HG02763 (cell line): ENCODE data around the gene TPP1.

Experiments used
- ATAC-seq: cut with Tn5 transposase; IDR thresholded peaks from one replicate; pipeline ENCODE4 v1.9.1; 2021; ENCODE audit warnings: mild to moderate bottlenecking, moderate library complexity; ENCODE audit not compliant: unreplicated experiment

Gene TPP1

DNA sequence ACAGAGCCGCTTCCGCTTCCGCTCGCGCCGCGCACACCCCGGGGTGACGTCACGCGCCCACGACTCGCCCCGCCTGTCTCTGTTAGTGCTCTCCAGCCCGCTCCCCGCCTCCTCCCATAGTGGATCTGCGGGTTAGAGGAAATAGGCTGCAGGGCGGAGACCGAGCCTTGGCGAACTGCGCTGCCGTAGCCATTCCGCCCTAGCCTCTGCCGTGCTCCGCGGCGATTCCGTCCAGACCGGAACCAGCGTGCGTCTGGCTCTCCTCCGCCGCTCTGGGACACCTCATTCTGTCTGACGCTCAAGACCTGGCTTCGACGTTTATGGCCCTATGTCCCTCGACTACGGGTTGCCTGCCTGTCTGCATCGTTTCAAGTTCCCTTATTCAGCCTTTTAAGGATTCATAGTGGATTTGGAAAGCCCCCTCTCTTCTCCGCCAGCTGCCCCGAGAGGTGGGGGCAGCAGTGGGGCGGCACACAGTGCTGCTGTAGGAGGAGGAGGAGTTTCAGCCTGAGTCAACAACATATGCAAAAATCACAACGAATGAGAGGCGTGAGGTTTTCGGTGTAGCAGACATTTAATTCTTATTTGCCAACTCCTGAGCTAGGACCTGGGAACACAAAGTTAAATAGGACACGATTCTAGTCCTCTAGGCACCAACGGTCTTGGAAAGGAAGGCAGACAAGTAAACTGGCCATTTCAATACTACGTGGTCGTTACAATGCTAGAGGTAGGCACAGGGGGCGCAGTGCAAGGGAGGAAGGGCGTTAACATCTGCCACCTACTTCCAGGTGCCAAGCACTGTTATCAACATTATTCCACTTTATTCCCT lies 6.8 kb downstream of the TPP1 start, which contains the start of gene TAF10:
TAF10 (minus strand) TSS at position 4 of the 829 bp plus-strand sequence. CDS start 27 bp downstream, outside the sequence.
- peak; percentile 90 for ATAC-seq

DNA sequence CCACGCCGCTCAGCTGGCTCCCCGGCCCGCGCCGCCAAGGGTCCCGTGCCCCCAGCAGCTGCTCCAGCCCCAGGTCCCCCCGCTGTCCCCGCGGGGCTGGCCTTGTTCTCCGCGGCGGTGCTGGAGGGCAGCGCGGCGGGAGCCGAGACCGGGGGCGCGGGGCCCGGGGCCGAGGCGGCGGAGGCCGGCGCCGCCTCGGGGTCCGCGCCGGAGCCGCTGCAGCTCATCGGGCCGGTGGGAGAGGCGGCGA lies 7.3 kb downstream of the TPP1 start:
- ATAC-seq, result no peak

DNA sequence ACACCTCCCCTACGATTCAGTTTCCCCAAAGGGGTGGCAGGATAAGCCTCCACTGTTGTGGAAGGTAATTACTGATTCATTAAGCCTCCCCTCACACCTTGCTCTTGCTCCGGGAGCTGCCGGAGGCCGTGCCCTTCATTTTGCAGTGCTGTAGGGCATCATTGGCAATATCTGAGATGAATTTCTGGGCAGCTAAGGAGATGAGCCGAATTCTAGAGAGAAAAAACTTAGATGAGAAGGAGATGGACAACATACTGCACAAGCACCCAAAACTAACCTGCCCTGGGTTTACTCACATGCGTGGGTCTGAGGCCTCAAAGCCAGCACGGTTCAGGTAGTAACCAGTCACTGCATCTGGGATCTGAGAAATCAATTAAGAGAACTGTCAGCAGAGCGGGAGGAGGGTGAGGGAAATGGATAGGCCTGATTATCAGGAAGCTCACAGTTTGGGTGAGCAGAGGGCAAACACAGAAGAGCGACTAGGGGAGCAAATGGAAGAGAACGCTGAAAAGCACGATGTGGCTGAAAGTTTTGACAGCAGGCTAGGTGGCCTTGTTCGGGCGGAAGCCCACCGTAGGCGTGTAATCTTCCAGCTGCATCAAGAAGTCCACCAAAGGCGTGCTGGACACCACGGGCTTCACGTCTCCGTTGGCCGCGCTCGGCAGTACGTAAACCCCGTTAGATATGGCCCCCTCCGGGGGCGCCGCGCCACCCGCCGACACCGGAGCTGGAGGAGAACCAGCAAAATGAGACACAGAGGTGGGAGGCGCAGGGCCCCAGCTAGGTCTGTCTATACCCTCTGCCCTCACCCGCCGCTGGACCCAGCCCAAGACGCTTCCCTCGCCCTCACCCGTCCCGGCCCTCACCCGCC lies 7.9 kb downstream of the TPP1 start:
- ATAC-seq, result peak; percentile 12

DNA sequence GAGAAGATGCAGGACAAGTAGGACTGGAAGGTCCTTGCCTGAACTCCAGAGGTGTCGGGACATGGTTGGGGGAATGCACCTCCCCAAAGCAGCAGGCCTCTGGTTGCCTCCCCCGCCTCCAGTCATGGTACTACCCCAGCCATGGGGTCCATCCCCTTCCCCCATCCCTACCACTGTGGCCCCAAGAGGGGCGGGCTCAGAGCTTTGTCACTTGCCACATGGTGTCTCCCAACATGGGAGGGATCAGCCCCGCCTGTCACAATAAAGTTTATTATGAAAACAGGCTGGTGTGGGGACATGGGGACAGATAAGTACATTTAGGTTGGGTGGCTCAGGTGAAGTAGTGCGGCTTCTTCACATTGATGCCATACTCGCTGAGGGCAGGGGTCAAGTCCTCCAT lies 8.6 kb downstream of the TPP1 start:
- ATAC-seq, result no peak

DNA sequence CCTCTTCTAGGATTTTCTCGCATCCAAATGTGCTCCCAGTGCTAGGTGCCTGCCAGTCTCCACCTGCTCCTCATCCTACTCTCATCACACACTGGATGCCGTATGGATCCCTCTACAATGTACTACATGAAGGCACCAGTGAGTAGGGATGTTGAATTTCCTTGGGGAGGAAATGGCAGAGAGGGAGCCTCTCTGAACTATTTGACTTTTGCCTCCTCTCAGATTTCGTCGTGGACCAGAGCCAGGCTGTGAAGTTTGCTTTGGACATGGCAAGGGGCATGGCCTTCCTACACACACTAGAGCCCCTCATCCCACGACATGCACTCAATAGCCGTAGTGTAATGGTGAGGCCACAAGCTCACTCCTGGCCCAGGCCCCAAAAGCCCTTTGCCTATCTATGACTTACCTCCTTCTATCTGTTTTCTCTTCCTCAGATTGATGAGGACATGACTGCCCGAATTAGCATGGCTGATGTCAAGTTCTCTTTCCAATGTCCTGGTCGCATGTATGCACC lies 9.7 kb downstream of the TPP1 start:
- no peak for ATAC-seq

DNA sequence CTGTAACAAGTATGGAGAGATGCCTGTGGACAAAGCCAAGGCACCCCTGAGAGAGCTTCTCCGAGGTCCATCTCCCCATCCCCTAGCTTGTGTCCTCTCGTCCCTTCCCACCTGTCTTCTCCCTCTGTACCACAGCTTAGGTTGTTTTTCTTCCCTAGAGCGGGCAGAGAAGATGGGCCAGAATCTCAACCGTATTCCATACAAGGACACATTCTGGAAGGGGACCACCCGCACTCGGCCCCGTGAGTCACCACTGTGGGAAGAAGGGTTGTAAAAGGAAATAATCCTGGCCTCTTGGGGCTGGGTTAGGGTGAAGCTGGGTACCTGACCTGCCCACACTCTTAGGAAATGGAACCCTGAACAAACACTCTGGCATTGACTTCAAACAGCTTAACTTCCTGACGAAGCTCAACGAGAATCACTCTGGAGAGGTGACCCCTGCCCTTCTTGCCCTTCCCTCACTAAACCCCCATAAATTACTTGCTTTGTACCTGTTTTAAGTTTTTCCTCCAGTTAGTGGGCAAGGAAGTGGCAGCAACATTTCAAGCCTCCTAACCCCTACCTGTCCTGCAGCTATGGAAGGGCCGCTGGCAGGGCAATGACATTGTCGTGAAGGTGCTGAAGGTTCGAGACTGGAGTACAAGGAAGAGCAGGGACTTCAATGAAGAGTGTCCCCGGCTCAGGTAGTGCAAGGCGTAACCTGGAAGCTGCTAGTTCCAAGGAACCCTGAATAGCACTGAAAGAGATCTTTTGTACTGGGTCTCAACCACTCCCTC lies 10.3 kb downstream of the TPP1 start:
- no peak for ATAC-seq

DNA sequence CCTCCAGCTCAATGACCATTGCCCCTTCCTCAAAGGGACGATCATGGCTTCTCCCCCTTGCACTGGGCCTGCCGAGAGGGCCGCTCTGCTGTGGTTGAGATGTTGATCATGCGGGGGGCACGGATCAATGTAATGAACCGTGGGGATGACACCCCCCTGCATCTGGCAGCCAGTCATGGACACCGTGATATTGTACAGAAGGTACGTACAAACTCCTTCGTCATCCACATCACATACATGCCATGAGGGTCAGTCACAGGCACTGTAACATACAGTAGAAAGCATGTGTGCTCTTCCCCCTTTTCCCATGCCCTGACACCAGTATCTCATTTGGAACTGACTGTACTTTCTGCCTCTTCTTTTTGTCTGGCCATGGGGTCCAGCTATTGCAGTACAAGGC lies 11.2 kb downstream of the TPP1 start:
- no peak for ATAC-seq

DNA sequence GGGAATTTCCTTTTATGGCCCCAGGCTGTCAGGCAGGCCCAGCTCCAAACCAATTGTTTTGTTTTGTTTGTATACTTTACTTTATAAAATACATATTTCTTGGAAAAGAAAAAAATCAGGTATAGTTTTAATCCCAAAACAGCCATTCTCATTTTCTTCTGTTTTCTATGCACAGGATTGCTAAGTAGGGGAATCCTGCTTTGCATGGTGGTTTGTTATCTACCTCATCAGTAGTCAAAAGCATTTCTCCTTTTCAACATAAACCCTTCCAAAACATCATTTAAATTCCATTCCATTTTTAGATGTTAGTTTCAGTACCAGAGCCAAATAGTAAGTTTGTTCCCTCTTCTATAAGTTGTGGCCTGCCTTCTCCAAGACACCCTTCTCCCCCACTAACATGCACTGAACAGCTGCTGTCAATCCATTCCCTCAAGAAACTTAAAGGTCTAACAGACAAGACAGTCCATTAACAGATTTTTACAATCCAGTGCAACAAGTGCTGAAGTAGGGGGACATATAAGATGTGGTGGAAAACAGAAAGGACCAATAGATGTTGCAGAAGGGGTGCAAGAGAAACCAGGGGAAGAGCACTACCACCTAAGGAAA lies 11.9 kb downstream of the TPP1 start:
- ATAC-seq, result no peak

DNA sequence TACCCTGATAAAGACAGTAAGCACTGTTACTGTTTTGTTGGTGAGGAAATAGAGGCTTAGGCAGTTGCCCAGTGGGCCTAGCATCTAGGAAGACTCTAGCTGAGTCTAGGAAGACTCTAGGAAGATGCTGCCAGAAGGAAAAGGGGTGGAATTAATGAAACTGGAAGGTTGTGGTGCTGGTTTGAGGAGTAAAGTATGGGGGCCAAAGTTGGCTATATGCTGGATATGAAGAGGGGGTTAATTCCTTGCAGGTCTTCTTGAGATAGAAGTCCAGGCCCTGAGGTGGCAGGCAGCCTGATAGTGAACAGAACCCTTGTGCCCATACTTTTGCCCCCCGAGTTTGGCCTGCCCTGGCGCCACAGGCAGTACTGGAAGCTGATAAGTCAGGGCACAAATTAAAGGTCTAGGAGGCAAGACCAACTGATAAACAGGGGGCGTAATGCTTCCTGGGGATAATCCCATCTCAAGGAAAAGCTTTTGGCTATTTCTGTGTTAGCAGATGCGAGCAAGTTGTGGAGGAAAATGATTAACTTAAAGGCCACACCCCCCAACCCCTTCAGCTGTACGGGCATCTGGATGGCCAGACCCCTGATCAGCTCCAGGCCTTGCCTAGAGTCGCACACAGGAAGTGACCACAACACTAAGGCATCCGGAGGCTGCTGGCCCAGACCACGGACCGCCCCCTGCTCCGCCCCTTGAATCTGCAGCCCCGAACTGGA lies 12.6 kb downstream of the TPP1 start:
- peak; percentile 41 for ATAC-seq

DNA sequence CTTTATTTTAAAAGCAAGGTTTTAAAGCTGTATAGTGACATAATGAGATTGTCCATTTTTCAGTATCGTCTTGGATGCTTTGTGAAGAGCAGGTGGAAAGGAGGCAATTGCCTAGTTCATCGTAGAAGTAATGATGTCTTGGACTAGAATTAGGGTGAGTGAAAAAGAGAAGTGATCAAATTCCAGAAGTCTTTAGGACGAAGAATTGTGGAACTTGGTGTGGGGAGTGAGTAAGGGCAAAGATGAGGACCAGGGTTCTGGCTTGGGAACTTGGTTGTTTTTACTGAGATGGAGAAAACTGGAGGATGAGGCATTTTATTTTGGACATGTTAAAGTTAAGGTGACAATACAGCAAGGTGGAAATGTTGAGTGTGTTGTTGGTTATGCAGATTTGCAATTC lies 14.4 kb downstream of the TPP1 start:
- no peak for ATAC-seq

DNA sequence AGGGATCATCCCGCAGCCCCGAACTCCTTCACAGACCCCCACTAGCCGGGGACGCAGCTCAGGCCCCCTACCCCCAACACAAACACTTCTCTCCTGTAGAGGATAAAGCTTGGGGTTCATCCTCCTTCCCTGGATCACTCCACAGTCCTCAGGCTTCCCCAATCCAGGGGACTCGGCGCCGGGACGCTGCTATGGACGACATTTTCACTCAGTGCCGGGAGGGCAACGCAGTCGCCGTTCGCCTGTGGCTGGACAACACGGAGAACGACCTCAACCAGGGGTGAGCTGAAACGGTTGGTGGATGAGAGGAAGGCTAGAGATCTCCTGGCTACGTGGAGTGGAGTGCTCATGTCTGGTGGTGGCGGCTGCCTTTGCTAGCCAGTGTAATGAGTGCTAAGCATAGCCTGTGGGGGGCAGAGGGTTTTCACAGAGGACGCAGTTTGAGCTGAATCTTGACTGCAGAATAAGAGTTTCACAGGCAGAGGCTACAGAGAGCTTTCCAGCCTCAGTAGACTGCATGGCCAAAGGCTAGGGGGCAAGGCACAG lies 15.1 kb downstream of the TPP1 start:
- peak; percentile 31 for ATAC-seq

DNA sequence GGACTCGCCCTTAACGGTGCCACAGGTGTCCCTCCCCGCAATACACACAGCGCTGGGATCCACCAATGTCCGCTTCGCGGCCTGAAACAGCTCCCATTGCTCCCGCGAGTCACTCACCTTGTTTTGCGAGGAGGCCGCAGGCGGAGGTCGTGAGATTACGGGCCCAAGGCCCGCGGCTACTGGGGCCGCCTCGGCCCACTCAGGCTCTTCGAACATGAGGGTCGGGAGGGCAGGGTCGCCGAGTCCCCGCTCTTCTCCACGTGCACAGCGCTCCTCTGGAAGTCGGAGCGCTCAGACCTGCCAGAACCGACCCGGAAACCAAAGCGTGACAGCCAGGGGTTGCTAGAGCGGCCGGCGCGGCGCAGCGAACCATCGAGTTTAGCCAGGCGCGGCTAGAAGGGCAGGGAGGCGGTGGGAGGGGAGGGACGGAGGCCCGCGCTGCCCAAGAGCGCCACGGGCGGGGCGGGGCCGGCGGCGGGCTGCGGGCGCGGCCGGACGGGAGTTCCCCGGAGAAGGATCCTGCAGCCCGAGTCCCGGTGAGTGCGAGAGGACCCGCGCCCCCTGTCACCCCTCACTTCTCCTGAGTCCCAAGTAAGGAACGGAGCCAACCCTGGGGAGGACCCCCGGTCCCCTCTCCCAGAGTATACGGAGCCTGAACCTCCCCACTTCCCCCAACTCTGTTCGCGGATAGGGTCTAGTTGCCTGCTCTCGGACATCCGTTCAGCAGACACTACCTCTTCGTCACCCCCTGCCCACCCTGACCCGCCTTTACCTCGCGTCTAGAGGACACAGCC lies 15.7 kb downstream of the TPP1 start, which contains the start of the genes ILK and RRP8:
ILK (plus strand) TSS at position 488 of the 794 bp plus-strand sequence. CDS start 498 bp downstream, outside the sequence.
RRP8 (minus strand) TSS at position 330 of the 794 bp plus-strand sequence; CDS start at position 216, 114 bp downstream.
- ATAC-seq, result peak; percentile 73

DNA sequence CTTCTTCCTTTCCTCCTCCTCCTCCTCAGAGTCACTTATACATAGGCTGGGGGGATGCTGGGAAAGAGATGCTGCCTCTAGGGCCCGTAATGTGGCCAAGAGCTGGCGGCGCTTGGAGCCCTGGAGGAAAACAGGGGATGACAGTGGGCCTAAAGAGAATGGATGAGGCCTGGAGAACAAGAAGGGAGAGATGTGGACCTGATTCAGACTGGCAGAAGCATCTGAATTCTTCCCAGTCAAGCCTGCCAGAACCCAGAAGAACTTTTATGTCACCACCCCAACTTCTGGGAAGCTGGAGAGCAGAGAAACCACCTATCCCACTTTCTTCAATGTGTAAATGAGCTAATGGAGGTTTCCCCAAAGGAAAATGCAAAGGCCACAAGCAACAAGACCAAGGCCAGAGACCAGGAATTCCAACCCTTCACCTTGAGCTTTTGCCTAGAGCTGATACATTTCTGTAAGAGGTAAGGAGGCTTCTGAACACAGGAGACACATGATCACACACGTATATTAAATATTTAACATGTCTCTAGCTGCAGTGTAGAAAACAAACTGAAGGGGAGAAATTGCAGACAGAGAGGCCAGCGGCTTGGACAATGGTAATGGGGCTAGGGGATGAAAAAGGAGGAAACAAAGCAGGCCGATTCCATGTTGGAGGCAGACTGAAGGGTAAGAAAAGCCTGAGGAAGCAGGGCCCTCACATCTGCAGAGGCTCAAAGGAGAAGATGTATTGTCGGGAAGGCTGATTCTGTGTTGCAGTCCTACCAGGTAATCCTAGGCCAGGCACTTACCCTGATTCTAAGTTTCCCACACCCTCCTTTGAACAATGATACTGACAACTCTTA lies 16.9 kb downstream of the TPP1 start:
- ATAC-seq, result no peak

DNA sequence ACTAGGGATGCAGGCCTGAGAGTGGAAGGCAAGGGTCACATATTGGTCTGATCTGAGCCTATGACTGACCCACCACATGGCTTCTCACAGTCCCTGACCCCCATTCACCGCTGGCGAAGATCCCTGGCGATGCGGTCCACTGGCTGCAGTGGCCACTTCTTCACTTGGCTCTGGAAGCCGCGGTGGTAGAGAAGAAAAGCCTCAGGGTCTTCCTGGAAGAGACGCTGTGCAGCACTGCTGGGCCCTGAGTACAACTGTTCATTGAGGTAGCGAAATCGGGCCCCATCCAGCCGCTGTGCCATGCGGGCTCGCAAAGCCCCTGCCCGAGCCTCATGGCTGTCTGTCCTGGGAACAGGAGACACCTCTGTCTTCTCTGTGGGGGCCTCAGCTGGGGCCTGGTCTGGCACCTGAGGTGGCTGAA lies 18.2 kb downstream of the TPP1 start:
- no peak for ATAC-seq

DNA sequence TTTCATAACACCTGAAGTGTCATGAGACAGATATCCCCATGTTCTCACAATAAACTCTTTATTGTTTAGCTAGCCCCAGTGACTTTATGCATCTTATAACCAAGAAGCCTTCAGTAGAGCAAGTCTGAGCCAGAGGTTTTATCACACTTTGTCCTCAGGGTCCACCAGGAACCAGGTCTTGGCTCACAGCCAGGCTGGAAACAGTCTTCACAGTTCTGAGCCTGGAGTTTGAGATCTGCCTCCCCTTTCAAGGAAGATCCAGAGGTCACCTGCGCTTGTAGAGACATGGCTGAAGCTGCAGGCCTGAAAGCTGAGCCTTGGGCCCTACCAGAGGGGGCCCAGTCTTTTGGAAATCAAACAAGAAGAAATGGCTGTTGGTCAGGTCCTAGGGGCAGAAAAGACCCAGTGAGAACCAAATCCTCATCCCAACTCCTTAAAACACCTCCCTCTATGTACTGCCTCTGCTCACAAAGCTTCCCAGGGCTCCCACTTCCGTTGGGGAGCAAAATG lies 19.3 kb downstream of the TPP1 start:
- ATAC-seq, result no peak

DNA sequence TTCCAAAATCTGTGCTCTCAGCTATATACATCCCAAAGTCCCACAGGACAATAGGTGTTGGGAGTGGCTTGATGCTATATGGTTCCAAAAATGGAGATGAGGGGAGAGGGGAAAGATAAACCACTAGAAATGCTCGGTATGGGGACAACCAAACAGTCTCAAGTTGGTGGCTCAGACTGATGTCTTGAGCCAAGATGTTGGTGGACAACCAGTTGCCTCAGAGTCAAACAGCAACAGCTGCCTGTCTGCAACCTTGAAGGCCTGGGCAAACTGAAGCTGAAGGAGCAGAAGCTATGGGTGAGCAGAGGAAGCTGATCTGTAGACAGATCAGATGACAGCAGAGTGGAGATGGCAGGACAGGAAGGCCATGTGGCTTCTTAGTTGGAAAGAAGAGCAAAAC lies 19.8 kb downstream of the TPP1 start:
- ATAC-seq, result no peak

DNA sequence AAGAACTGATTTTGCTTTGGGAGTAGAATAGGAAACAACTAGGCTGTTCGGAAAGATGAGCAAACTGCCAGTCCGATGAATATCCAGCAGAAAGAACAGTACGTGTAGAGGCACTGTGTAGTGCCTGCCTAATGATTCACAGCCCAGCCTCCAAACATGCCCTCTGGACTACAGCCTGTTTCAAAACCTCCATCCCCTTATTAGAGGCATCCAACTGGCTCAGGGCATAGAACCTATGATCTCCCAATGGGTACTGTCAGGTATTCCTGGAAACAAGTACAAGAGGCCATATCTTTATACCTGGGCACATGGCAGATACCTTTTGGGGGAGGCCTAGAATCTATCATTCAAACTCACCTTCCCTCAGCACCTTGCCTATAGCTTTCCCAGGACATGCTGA lies 20.7 kb downstream of the TPP1 start:
- ATAC-seq, result no peak
